ENCODE data around the gene WBP2NL.
A peak's percentile ranks its signal among the peaks of the same experiment; 100 is the strongest.

The WBP2NL gene

DNA sequence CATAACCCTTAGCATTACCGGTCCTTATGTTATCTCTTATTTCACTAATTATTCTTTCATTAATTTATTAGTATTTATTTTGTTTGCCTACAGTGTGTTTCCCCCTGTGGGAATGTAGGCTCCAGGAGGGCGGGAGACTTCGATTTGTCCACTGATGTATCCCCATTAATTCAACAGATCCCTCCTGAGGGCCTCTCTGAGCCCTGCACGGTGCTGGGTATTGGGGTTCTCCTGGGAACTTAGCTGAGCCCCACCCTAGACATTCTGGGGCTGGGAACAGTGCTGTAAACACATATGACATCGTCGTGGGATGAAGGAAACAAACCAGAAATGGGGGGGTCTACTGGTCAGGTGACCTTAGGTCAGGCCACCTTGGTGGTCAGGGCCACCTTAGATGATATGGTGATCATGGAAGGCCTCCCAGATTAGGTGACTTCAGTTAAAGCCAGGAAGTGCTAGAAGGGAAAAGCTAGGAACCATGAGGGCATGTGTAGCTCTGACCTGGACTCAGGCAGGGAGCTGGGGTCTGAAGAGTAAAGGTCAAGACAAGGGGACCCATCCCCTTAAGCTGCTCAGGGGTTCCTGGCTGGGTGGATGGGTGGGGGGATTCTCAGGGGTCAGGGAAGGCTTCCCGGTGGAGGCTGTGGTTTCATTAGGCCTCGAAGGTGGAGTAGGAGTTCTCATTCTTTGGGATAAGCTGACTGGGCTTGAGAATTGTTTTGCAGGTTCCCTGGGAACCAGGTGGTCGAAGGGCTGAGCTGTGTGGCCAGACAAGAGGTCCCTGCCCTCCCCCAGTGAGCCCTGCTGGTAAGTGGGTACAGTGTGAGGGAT, 76.5 kb downstream of the WBP2NL start:
- Histone ChIP-seq H3K27me3 (no peaks in the 10 kb centered on the region), H3K36me3 (no peaks in the 10 kb centered on the region), H3K9me3 (no peaks in the 10 kb centered on the region), H3K4me1 (ENCODE audit: control insufficient read depth in 1 of 2, insufficient read depth in 1 of 2, low read depth in 1 of 2, low read length in 1 of 2) (peaks cover 40 to 43% of the 10 kb centered on the region in 2 experiments), H3K4me3 (ENCODE audit: low read depth in 1 of 2, low read length in 1 of 2) (peak overlapping the region; percentile 60 to 64), H3K27ac (no peak overlapping the region)
- TF ChIP-seq, protein P1, sequence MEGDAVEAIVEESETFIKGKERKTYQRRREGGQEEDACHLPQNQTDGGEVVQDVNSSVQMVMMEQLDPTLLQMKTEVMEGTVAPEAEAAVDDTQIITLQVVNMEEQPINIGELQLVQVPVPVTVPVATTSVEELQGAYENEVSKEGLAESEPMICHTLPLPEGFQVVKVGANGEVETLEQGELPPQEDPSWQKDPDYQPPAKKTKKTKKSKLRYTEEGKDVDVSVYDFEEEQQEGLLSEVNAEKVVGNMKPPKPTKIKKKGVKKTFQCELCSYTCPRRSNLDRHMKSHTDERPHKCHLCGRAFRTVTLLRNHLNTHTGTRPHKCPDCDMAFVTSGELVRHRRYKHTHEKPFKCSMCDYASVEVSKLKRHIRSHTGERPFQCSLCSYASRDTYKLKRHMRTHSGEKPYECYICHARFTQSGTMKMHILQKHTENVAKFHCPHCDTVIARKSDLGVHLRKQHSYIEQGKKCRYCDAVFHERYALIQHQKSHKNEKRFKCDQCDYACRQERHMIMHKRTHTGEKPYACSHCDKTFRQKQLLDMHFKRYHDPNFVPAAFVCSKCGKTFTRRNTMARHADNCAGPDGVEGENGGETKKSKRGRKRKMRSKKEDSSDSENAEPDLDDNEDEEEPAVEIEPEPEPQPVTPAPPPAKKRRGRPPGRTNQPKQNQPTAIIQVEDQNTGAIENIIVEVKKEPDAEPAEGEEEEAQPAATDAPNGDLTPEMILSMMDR (IDR thresholded peaks at IDR 0.05) = no peak

GRCh38 chr22:42076764-42077485, 78.3 kb downstream of the WBP2NL start:
- H3K27ac ChIP-seq = no peak overlapping the region
- no peak overlapping the region for H3K4me3 ChIP-seq (ENCODE audit: low read depth in 1 of 2, low read length in 1 of 2)
- peaks cover 2% of the 10 kb centered on the region for H3K36me3 ChIP-seq
- H3K4me1 ChIP-seq (ENCODE audit: control insufficient read depth in 1 of 2, insufficient read depth in 1 of 2, low read depth in 1 of 2, low read length in 1 of 2) = peaks cover 35 to 39% of the 10 kb centered on the region in 2 experiments
- H3K27me3 ChIP-seq = no peaks in the 10 kb centered on the region
- no peaks in the 10 kb centered on the region for H3K9me3 ChIP-seq
- TF ChIP-seq, protein P1 (IDR thresholded peaks at IDR 0.05) = no peak

- H3K27me3 ChIP-seq = no peaks in the 10 kb centered on the region
- H3K27ac ChIP-seq = peak overlapping the region; percentile 93
- no peaks in the 10 kb centered on the region for H3K9me3 ChIP-seq
Observed at GRCh38 chr22:42077486-42078125, 79.0 kb downstream of the WBP2NL start.

More at GRCh38 chr22:42077486-42078125, 79.0 kb downstream of the WBP2NL start:
- Histone ChIP-seq H3K4me1 (ENCODE audit: control insufficient read depth in 1 of 2, insufficient read depth in 1 of 2, low read depth in 1 of 2, low read length in 1 of 2) (peaks cover 35 to 39% of the 10 kb centered on the region in 2 experiments), H3K36me3 (peaks cover 7% of the 10 kb centered on the region), H3K4me3 (ENCODE audit: low read depth in 1 of 2, low read length in 1 of 2) (no peak overlapping the region)
- TF ChIP-seq, protein P1 (IDR thresholded peaks at IDR 0.05) = no peak
